HL-60 (cell line): ENCODE measurements around the gene ARID1B.

Experiments
- DNase-seq, 2 experiments: peaks; one replicate each; pipeline ENCODE4 v3.0.0-alpha.2; 2010 to 2020; ENCODE audit warnings: low read depth in 1 of 2, low spot score in 1 of 2
- H3K27ac ChIP-seq: fragments of 250-450 bp; sonication (Bioruptor Pico); replicated peaks from 2 replicates; pipeline ENCODE4 v1.5.1; 2020; ENCODE audit warnings: mild to moderate bottlenecking, moderate library complexity
- H3K27me3 ChIP-seq: fragments of 250-450 bp; sonication (Bioruptor Pico); 2 replicates; pipeline ENCODE4 v1.5.1; 2021; ENCODE audit warnings: mild to moderate bottlenecking, moderate library complexity; ENCODE audit not compliant: insufficient read depth, poor library complexity, severe bottlenecking
- H3K4me3 ChIP-seq: replicated peaks from 2 replicates; pipeline ENCODE4 v1.5.1; 2011; ENCODE audit warnings: mild to moderate bottlenecking, control low read depth, low read length; ENCODE audit not compliant: insufficient read depth
- GABPA ChIP-seq: IDR thresholded peaks from 2 replicates; pipeline ENCODE4 v1.6.1; 2012; ENCODE audit warnings: low read depth
- POLR2AphosphoS5 ChIP-seq: IDR thresholded peaks from 2 replicates; pipeline ENCODE4 v1.6.1; 2012; ENCODE audit warnings: low read depth
- SPI1 ChIP-seq: IDR thresholded peaks from 2 replicates; pipeline ENCODE4 v1.6.1; 2012; ENCODE audit warnings: low read depth, mild to moderate bottlenecking, borderline replicate concordance
- TF ChIP-seq, protein P1 (sequence below): IDR thresholded peaks from 2 replicates; pipeline ENCODE4 v1.6.1; 2012; ENCODE audit warnings: low read depth; ENCODE audit not compliant: insufficient replicate concordance
- TF ChIP-seq, protein P2 (sequence below): IDR thresholded peaks from one replicate; pipeline ENCODE4 v1.5.1; 2011; ENCODE audit warnings: low read length, control low read depth, inconsistent platforms; ENCODE audit not compliant: insufficient read depth

The ARID1B gene

DNA sequence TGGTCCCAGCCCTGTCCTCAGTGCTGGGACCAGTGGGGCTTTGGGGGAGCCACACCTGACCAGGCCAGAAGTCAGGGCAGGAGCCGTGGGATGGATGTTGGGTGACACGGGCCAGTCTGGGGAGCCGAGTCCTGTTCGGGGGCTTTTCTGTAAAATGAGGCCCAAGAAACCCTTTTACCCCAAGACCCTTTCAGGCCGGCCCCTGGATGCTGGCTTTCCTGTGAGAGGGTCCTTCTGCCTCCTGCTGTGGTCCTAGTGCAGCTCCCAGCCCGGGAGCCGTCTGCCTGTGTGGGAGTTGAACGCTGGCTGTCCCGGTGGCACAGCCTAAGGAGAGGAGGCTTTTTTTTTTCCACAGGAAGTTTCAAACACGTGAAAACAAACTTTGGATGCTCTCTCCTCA is 422.9 kb downstream of the ARID1B start:
- no peak overlapping the region for H3K4me3 ChIP-seq
- H3K27me3 ChIP-seq: no peaks in the 10 kb centered on the region
- TF ChIP-seq SPI1 (no peak), GABPA (no peak), POLR2AphosphoS5 (no peak)
- TF ChIP-seq, protein P1, sequence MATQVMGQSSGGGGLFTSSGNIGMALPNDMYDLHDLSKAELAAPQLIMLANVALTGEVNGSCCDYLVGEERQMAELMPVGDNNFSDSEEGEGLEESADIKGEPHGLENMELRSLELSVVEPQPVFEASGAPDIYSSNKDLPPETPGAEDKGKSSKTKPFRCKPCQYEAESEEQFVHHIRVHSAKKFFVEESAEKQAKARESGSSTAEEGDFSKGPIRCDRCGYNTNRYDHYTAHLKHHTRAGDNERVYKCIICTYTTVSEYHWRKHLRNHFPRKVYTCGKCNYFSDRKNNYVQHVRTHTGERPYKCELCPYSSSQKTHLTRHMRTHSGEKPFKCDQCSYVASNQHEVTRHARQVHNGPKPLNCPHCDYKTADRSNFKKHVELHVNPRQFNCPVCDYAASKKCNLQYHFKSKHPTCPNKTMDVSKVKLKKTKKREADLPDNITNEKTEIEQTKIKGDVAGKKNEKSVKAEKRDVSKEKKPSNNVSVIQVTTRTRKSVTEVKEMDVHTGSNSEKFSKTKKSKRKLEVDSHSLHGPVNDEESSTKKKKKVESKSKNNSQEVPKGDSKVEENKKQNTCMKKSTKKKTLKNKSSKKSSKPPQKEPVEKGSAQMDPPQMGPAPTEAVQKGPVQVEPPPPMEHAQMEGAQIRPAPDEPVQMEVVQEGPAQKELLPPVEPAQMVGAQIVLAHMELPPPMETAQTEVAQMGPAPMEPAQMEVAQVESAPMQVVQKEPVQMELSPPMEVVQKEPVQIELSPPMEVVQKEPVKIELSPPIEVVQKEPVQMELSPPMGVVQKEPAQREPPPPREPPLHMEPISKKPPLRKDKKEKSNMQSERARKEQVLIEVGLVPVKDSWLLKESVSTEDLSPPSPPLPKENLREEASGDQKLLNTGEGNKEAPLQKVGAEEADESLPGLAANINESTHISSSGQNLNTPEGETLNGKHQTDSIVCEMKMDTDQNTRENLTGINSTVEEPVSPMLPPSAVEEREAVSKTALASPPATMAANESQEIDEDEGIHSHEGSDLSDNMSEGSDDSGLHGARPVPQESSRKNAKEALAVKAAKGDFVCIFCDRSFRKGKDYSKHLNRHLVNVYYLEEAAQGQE: no peak
- TF ChIP-seq, protein P2, sequence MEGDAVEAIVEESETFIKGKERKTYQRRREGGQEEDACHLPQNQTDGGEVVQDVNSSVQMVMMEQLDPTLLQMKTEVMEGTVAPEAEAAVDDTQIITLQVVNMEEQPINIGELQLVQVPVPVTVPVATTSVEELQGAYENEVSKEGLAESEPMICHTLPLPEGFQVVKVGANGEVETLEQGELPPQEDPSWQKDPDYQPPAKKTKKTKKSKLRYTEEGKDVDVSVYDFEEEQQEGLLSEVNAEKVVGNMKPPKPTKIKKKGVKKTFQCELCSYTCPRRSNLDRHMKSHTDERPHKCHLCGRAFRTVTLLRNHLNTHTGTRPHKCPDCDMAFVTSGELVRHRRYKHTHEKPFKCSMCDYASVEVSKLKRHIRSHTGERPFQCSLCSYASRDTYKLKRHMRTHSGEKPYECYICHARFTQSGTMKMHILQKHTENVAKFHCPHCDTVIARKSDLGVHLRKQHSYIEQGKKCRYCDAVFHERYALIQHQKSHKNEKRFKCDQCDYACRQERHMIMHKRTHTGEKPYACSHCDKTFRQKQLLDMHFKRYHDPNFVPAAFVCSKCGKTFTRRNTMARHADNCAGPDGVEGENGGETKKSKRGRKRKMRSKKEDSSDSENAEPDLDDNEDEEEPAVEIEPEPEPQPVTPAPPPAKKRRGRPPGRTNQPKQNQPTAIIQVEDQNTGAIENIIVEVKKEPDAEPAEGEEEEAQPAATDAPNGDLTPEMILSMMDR: no peak
- no peak for DNase-seq
- no peak overlapping the region for H3K27ac ChIP-seq

DNA sequence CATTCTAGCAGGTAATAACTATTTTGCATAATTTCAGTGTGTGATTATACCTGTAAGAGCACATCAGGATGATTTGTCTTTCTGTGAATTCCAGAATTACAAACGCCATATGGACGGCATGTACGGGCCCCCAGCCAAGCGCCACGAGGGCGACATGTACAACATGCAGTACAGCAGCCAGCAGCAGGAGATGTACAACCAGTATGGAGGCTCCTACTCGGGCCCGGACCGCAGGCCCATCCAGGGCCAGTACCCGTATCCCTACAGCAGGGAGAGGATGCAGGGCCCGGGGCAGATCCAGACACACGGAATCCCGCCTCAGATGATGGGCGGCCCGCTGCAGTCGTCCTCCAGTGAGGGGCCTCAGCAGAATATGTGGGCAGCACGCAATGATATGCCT is 423.4 kb downstream of the ARID1B start:
- TF ChIP-seq, protein P2: no peak
- TF ChIP-seq, protein P1: no peak
- TF ChIP-seq SPI1 (no peak), POLR2AphosphoS5 (no peak), GABPA (no peak)
- no peak overlapping the region for H3K27ac ChIP-seq
- H3K4me3 ChIP-seq: no peak overlapping the region
- no peak for DNase-seq
- no peaks in the 10 kb centered on the region for H3K27me3 ChIP-seq

DNA sequence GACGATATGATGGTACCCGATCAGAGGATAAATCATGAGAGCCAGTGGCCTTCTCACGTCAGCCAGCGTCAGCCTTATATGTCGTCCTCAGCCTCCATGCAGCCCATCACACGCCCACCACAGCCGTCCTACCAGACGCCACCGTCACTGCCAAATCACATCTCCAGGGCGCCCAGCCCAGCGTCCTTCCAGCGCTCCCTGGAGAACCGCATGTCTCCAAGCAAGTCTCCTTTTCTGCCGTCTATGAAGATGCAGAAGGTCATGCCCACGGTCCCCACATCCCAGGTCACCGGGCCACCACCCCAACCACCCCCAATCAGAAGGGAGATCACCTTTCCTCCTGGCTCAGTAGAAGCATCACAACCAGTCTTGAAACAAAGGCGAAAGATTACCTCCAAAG is 423.9 kb downstream of the ARID1B start:
- Histone ChIP-seq H3K4me3 (no peak overlapping the region), H3K27me3 (no peaks in the 10 kb centered on the region), H3K27ac (no peak overlapping the region)
- no peak for DNase-seq
- TF ChIP-seq, protein P2: no peak
- TF ChIP-seq POLR2AphosphoS5 (no peak), GABPA (no peak), SPI1 (no peak)
- TF ChIP-seq, protein P1: no peak
